Inflammatory macrophage treated with lipopolysaccharide for 1 hour (primary cell): ENCODE measurements around the gene RIPOR3.
"Not testable (repeated sequence)": the region's sequence is repeated elsewhere in the genome, so short reads cannot be mapped to it uniquely, and the experiment has no call there.

Experiments used
- DNase-seq, 2 donors: peaks; one replicate each; pipeline ENCODE4 v3.0.0-alpha.2; 2020 to 2022

The RIPOR3 gene

GRCh38 chr20:50701041-50701963 is 10.0 kb upstream of the RIPOR3 start:
- DNase-seq: no peak

DNA sequence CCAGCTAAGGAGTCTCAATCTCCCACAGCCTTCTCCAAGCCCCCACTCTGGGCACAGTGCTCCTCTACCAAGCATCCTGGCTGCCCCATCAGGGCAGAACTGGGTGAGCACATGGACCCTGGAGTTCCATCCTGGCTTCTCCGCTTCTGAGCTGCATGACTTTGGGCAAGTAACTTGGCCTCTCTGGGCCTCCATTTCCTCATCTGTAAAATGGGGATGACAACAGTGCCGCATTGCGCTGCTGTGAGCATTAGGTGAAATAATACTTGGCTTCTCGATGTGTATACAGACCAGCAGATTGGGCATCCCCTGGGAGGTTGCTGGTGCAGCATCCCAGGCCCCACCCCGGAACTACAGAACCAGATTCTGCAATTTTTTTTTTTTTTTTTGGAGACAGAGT is 8.3 kb upstream of the RIPOR3 start:
- DNase-seq: no peak

- not testable (repeated sequence) for DNase-seq
These were observed 6.9 kb upstream of the RIPOR3 start for GRCh38 chr20:50698255-50698654.

DNA sequence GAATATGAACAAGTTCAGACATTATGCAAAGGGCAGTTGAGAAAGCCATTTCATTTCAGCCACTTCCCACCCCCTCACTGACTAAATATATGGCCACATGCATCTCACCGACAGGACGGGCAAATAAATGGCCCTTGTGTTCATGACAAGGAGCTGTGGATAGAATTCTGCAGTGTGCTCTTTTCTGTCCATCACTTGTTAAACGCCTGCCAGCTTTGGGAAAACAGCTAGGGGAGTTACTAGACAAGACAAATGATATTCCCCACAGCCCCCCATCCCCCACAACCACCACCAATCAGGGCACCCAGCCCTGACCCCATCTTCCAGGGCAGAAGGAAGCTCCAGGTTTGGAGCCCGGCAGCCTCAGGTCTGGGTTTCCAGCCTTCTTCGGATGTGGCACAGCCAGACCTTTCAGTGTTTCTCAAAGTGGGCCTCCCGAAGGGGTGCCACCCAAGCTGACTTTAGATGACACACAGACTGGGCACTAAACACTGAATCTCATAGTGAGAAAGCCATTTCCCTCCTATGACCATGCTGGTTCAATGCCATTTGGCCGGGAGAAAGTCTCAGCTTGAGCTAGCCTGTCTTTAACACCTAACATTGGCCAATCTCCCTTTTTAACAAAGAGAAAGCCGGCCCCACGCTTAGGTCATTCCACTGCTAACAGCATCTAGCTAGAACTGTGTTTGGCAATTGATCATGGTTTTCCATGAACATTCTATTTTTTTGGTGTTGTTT is 4.0 kb upstream of the RIPOR3 start:
- no peak for DNase-seq

DNA sequence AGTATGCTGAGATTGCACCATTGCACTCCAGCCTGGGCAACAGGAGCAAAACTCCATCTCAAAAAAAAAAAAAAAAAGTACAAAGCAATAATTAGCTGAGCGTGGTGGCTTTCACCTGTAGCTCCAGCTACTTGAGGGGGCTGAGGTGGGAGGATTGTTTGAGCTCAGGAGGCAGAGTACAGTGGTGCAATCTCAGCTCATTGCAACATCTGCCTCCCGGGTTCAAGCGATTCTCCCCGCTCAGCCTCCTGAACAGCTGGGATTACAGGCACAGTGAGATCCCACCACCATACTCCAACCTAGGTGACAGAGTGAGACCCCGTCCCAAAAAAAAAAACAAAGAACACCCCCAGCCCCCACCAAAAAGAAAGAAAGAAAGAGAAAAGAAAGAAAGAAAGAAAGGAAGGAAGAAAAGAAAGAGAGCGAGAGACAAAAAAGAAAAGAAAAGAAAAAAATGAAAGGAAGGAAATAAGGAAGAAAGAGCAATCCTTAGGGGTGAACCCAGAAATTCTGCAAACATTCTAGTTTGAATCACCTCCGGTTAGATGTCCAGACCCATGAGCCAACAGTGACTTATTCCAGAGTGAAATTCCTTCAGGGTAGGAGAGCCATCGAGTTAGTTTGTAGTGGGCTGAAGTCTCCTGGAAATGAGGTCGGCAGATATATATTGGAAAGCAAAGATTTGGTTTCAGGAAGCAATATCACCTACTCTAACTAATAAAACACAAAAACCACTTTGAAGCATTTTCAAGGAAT is 3.2 kb upstream of the RIPOR3 start:
- DNase-seq: no peak

GRCh38 chr20:50693001-50693400 is 1.7 kb upstream of the RIPOR3 start:
- no peak for DNase-seq

GRCh38 chr20:50692552-50692933 is 1.2 kb upstream of the RIPOR3 start:
- DNase-seq: no peak

DNA sequence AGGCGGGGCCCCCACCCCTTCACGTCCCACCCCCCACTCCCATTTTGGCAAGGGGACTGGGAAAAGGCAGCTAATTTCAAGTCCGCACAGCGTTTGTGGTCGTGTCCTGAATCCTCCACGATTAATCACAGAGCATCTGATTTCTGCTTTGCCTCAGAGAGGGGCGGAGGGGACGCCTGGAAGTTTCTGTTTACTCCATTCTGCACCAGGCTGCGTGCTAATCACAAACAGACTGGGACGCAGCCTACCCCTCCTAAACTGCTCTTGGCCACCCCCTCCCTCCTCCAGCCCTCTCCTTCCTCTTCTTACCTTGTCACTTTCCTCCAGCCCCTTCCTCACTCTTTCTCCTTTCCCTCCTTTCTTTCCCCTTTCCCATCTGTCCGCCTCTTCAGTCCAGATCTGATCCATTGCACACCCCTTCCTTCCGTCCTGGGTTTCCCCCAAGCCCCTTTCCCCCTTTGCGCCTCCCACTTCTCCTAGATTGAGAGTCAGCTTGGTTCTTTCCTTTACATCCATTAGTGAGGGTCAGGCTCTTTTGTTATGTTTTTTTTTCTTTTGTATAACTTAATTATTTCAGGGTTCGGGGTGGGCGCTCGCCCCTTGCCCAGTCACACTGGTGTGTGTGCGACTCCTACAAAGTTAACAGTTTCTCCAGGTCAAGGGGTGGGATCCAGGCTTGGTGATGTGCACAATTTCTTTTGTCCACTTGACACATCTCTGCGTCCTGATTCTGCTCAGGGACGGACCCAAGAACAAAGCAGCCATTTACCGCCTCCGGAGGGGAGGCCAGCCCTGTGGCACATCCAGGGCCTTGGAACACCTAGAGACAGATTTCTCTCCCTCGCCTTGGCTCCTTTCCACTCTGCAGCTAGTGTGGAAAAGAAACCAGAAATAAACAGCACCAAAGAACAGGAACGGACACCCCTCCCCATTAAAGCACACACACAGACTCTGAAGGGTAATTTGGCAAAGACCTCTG is 520 bp upstream of the RIPOR3 start:
- DNase-seq: no peak

- DNase-seq: no peak
These were observed 1.3 kb downstream of the RIPOR3 start for GRCh38 chr20:50689864-50690649.

- no peak for DNase-seq
These were observed 2.9 kb downstream of the RIPOR3 start for GRCh38 chr20:50688256-50688975.

DNA sequence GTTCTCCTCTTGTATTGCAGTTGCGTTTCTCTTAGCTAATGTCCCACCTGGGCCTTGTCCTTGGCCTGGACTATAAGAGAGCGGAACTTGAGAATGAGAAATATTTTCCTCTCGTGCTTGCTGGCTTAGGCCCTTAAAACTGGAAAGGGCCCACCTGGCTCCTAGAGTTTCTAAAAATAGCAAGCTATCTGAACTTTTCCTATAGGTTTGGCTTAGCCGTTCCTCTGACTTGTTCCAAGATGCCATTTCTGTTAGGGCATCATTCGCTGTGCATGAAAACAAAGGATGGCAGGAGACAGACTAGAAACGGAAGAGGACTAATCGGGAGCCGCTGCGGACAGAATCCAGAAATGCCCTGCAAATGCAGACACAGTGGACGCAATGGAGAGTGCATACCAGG is 4.5 kb downstream of the RIPOR3 start:
- no peak for DNase-seq

DNA sequence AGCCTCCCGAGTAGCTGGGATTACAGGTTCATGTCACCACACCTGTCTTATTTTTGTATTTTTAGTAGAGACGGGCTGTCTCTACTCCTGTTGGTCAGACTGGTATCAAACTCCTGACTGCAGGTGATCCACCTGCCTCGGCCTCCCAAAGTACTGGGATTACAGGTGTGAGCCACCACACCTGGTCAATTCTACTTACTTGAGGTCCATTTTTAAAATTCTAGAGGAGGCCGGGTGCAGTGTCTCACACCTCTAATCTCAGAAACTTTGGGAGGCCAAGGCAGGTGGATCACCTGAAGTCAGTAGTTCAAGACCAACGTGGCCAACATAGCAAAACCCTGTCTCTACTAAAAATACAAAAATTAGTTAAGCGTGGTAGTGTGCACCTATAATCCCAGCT is 7.8 kb downstream of the RIPOR3 start:
- DNase-seq: no peak

GRCh38 chr20:50682947-50683530 is 8.3 kb downstream of the RIPOR3 start:
- no peak for DNase-seq

DNA sequence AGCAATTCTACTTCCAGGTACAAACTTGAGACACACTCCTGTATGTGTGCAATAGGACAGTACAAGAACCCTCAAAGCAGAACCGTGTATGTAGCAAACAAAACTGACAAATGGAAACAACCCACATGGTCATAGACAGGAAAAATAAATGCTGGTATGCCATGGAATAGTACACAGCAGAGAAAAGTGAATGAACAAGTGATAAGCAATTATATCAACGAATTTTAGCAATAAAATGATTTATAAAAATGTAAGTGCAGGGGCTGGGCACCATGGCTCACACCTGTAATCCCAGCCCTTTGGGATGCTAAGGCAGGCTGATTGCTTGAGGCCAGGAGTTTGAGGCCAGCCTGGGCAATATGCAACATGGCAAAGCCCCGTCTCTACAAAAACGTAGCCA is 9.3 kb downstream of the RIPOR3 start:
- no peak for DNase-seq

DNA sequence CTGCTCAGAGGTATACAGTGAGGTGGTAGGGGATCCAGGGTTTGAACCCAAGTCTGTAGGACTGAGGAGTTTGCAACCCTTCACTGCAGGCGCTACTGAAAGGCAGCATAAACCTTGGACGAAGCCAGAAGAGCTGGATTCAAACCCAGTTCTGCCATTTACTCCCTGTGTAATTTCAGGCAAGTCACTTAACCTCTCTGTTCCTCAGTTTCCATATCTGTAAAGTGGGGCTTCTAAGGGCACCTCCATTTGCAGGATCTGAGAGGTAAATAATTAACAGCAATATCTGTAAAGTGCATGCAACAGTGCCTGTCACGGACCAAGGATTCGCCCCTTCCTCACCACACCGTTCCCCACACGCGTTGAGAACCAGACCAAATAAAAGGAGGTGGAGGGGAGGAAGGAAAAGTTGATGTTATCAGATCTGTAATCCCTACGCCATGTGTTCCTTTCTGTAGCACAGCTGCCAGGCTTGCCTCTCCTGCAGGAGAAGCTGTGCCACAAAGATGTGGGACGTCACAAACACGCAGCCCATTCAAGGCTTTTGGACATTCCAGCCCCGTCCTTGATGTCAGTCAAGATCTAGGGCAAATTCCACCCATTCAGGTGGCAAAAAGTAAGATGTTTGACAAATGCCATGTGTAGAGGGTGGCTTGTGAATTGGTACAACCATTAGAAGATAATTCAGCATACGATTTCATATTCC is 9.8 kb downstream of the RIPOR3 start:
- no peak for DNase-seq

- DNase-seq: no peak
These were observed 11.0 kb downstream of the RIPOR3 start for GRCh38 chr20:50680105-50680960.

GRCh38 chr20:50679753-50680104 is 11.6 kb downstream of the RIPOR3 start:
- DNase-seq: no peak

DNA sequence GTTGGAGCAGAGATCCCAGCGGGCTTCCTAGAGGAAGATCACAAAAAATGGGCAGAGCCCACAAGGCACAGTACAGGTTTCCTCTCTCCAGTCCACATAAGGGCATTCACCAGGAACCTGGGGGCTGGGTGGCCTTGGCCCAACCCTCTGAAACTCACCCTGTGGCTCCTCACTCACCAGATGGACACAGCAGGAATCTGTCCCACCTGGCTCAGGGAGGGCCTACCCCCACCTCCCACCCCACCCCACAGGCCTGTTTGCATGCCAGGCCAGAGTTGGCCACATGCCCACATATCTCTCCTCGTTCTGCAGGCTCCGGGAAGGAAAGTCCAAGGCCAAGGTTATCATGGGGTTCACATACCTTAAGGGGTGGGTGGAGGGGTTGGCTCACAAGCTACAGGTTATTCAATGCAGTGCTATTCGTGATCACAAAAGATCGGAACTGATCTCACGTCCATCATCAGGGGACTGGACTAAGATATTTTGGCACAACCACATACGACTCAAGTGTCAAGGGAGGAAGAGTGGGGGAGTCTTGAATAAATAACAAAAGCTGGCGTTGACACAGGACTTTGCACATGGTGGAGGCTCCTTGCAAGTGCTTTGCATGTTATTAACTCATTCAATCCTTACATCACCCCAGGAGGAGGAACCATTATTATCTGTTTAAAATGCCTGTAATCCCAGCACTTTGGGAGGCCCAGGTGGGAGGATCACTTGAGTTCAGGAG is 13.0 kb downstream of the RIPOR3 start:
- no peak for DNase-seq
